HepG2 (cell line): ENCODE data around the gene OTOP2. TPM values are rescaled to one million over a fixed set of nuclear protein-coding genes. Genes with fewer than 3 reads are reported as not detected.

ENCODE experiments used
- ATAC-seq: fragments of 200-7000 bp; cut with Tn5 transposase; 3 replicates; pipeline ENCODE4 v1.9.1; 2020; ENCODE audit warnings: mild to moderate bottlenecking, moderate library complexity
- BruUV-seq: library from RNA; stranded (reverse); fragments of 400-500 nt; replicated peaks from 2 replicates; lab custom pipeline; 2021; lab: Mats Ljungman, UMichigan
- CTCF ChIA-PET: fragments of 300-600 bp; formaldehyde crosslinking; extraction: SDS; loops from one replicate; lab custom pipeline; 2021; ENCODE audit warnings: low total read pairs, inconsistent platforms, low intra/inter-chr PET ratio; lab: Yijun Ruan, JAX
- POLR2A ChIA-PET: fragments of 350-600 bp; sonication (Branson Sonifier 250); formaldehyde crosslinking; loops from one replicate; lab custom pipeline; 2020; ENCODE audit warnings: antibody characterized with exemption, inconsistent platforms; lab: Yijun Ruan, JAX
- DNase-seq: peaks from one replicate; pipeline ENCODE4 v3.0.0-alpha.2; 2015; ENCODE audit warnings: low spot score
- FAIRE-seq: peaks from 3 replicates; lab custom pipeline; 2011; peaks lifted over from hg19 to GRCh38; lab: Jason Lieb, UNC
- H2AFZ ChIP-seq: one replicate; pipeline ENCODE4 v1.6.1; 2011; ENCODE audit warnings: low read length, inconsistent platforms
- H3K27ac ChIP-seq: fragments of 300-600 bp; 3 replicates; pipeline ENCODE4 v1.8.0; 2011; ENCODE audit warnings: mixed run types, mild to moderate bottlenecking, mixed read lengths, low read length, inconsistent platforms; ENCODE audit not compliant: insufficient read depth; ENCODE audit errors: extremely low read length
- H3K27me3 ChIP-seq, 2 experiments: fragments of 200-600 bp in 1 of 2; 2 replicates in 1 of 2; 3 replicates in 1 of 2; pipeline versions ENCODE4 v1.6.0 to v1.8.0; 2011; ENCODE audit warnings: low read length in 2 of 2, mild to moderate bottlenecking in 2 of 2, moderate library complexity in 2 of 2, inconsistent platforms in 1 of 2; ENCODE audit not compliant: insufficient read depth in 2 of 2, control insufficient read depth in 1 of 2
- H3K36me3 ChIP-seq, 2 experiments: fragments of 200-600 bp in 1 of 2; replicated peaks in 1 of 2; 2 replicates in 1 of 2; 3 replicates in 1 of 2; pipeline versions ENCODE4 v1.5.1 to v1.8.0; 2011; ENCODE audit warnings: low read length in 2 of 2, inconsistent platforms in 1 of 2; ENCODE audit not compliant: insufficient read depth in 2 of 2, control insufficient read depth in 1 of 2
- H3K4me1 ChIP-seq: 2 replicates; pipeline ENCODE4 v1.5.1; 2012; ENCODE audit warnings: low read length, inconsistent platforms; ENCODE audit not compliant: insufficient read depth
- H3K4me2 ChIP-seq: 2 replicates; pipeline ENCODE4 v1.6.0; 2011; ENCODE audit warnings: low read depth, low read length, inconsistent platforms
- H3K4me3 ChIP-seq, 3 experiments: fragments of 200-600 bp in 1 of 3; sonication (generic), shearing (Covaris generic) in 1 of 3; replicated peaks in 1 of 3; 2 replicates each; pipeline ENCODE4 v1.5.1; 2011 to 2016; ENCODE audit warnings: low read length in 3 of 3, inconsistent platforms in 2 of 3, low read depth in 2 of 3, mild to moderate bottlenecking in 2 of 3, control low read depth in 1 of 3, mixed read lengths in 1 of 3; ENCODE audit not compliant: insufficient read depth in 1 of 3
- H3K79me2 ChIP-seq: one replicate; pipeline ENCODE4 v1.6.1; 2011; ENCODE audit warnings: low read length, inconsistent platforms; ENCODE audit not compliant: insufficient read depth
- H3K9ac ChIP-seq: 2 replicates; pipeline ENCODE4 v1.6.0; 2011; ENCODE audit warnings: mild to moderate bottlenecking, low read depth, low read length, inconsistent platforms; ENCODE audit not compliant: insufficient read depth
- H3K9me3 ChIP-seq: 2 replicates; pipeline ENCODE4 v1.5.1; 2012; ENCODE audit warnings: mild to moderate bottlenecking, low read length
- H4K20me1 ChIP-seq: 2 replicates; pipeline ENCODE4 v1.6.0; 2011; ENCODE audit warnings: inconsistent platforms, mild to moderate bottlenecking, low read length, moderate library complexity; ENCODE audit not compliant: insufficient read depth
- AGO2 ChIP-seq: fragments of 200-400 bp; formaldehyde crosslinking; optimal IDR thresholded peaks from 2 replicates; pipeline ENCODE3; 2017; ENCODE audit warnings: mild to moderate bottlenecking, low read depth, low read length, moderate library complexity
- FOSL2 ChIP-seq: sonication (generic); formaldehyde crosslinking; IDR thresholded peaks from 2 replicates; pipeline ENCODE4 v1.4.0; 2020; ENCODE audit warnings: missing genetic modification reagents
- GLI4 ChIP-seq: sonication (generic); formaldehyde crosslinking; IDR thresholded peaks from 2 replicates; pipeline ENCODE4 v1.5.1; 2020; ENCODE audit warnings: missing genetic modification reagents, mild to moderate bottlenecking, moderate library complexity, borderline replicate concordance
- ZNF564 ChIP-seq: sonication (generic); formaldehyde crosslinking; IDR thresholded peaks from 2 replicates; pipeline ENCODE4 v1.8.1; 2023; ENCODE audit warnings: mild to moderate bottlenecking, missing genetic modification reagents
- WGBS: methylation state at CpG from one replicate; pipeline ENCODE4 v1.1.6; 2017; ENCODE audit warnings: low lambda C conversion rate; 5-methylcytosine and 5-hydroxymethylcytosine counted together
- in situ Hi-C: cut with HindIII; loops from 2 replicates; pipeline ENCODE4 v1.10.0; 2017; ENCODE audit warnings: low pct_unique_long_range_greater_than_20kb; ENCODE audit not compliant: extremely low pct_ligation_motif_present
- intact Hi-C: fragments of 100-400 bp; cut with micrococcal nuclease; formaldehyde crosslinking; loops from one replicate; pipeline ENCODE4 v1.10.0; 2022; ENCODE audit not compliant: unreplicated experiment
- polyA plus RNA-seq, 8 experiments: library from polyadenylated mRNA; depleted of rRNA in 3 of 8; stranded (reverse) in 7 of 8; unstranded in 1 of 8; fragments of >200 nt; fragmentation: Illumina TruSeq in 4 of 8; extraction: Trizol in 4 of 8; gene quantifications; 2 replicates each; pipeline versions ENCODE4 v1.2.1 to v1.2.3, GENCODE V29; 2011 to 2016; ENCODE audit warnings: low read depth in 4 of 8, missing spikeins in 1 of 8, mixed read lengths in 1 of 8; ENCODE audit not compliant: insufficient read depth in 1 of 8
- total RNA-seq, 5 experiments: library from RNA; depleted of rRNA; stranded (reverse); fragments of >200 nt; fragmentation: Illumina TruSeq; extraction: Trizol; gene quantifications; 2 replicates each; pipeline ENCODE4 v1.2.3, GENCODE V29; 2016; ENCODE audit warnings: low read depth in 1 of 5

Gene OTOP2
- total and polyA plus RNA-seq, 2 of the 13 experiments (the other 11 are each of a cell fraction or from before 2014, with no cell fraction given), result not detected

DNA sequence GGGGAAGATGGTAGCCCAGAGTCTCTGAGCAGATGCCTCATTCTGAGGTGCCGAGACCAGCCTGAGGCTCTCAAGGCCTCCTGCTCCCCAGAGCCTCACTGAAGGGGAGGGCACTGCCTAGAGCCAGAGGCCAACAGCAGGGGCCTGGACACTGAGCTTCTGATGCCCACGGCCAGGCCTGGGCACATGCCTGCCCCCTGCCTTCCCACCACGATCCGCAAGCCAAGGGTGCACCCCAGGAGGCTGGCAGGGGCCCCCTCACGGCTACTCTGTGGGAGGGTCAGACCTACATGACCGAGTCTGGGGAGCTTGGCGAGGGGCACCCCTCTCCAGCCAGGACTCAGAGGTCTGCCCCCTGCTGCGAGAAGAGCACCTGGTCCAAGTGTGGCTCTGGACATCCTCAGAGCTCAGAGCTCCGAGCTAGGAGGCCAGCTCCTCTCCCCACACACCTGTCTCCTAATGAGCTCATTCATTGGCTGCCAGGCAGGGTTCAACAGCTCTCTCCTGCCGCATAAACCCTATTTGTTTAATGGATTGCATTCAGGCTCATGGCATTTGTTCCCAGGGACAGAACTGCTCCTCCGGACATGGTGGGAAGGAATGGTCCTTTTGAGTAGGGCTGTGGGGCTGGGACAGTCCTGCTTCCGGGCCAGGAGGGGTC is 25.5 kb downstream of the OTOP2 start:
- no peaks in the 10 kb centered on the region for H3K79me2 ChIP-seq
- TF ChIP-seq ZNF564, result no peak
- CTCF ChIA-PET, result no interaction called here
- peaks cover 10% of the 10 kb centered on the region for H3K4me1 ChIP-seq
- no peak overlapping the region for H3K27ac ChIP-seq
- intact Hi-C loops, result no loop called here
- H3K9ac ChIP-seq, result no peak overlapping the region
- H3K27me3 ChIP-seq, result peaks cover 15 to 66% of the 10 kb centered on the region in 2 experiments
- H3K36me3 ChIP-seq, result no peaks in the 10 kb centered on the region
- H3K4me3 ChIP-seq, result no peak overlapping the region
- in situ Hi-C loops, result loop anchor here (5.0 kb wide), 1 partner anchor 147 kb away; no protein-coding TSS in a partner anchor
- no peaks in the 10 kb centered on the region for H4K20me1 ChIP-seq
- no peak; the same call in 2 of the 3 replicates for ATAC-seq
- H3K9me3 ChIP-seq, result no peaks in the 10 kb centered on the region
- H3K4me2 ChIP-seq, result no peak overlapping the region
- FAIRE-seq, result no peak
- POLR2A ChIA-PET, result interaction anchor here (1.0 kb wide), 1 partner anchor 8 kb away, joined by 3 read pairs; no protein-coding TSS in a partner anchor
- no peak overlapping the region for H2AFZ ChIP-seq
- no peak for DNase-seq
- 29% methylated on average over 10 of the region's 12 CpGs for WGBS
- no TSS peak for BruUV-seq

- Histone ChIP-seq H2AFZ (no peak overlapping the region), H3K9me3 (no peaks in the 10 kb centered on the region), H3K4me3 (no peak overlapping the region), H3K27me3 (peaks cover 15 to 65% of the 10 kb centered on the region in 2 experiments), H3K79me2 (no peaks in the 10 kb centered on the region), H3K36me3 (no peaks in the 10 kb centered on the region), H3K27ac (no peak overlapping the region), H3K4me2 (no peak overlapping the region), H4K20me1 (no peaks in the 10 kb centered on the region), H3K9ac (no peak overlapping the region), H3K4me1 (peaks cover 10% of the 10 kb centered on the region)
- WGBS, result 15% methylated on average over 6 of the region's 8 CpGs
- DNase-seq (no peak), ATAC-seq (peak; percentile 46), FAIRE-seq (no peak)
- peak; percentile 33 for TF ChIP-seq AGO2
- peak; percentile 67 for TF ChIP-seq FOSL2 (CRISPR knock-in tag)
- no peak for TF ChIP-seq GLI4 (CRISPR knock-in tag)
- intact Hi-C loops, result no loop called here
- ChIA-PET CTCF (no interaction called here), POLR2A (interaction anchor here (1.4 kb wide), 1 partner anchor 11 kb away, joined by 3 read pairs; no protein-coding TSS in a partner anchor)
- in situ Hi-C loops, result loop anchor here (5.0 kb wide), 1 partner anchor 148 kb away; no protein-coding TSS in a partner anchor
- BruUV-seq, result no TSS peak
Measured at GRCh38 chr17:74950207-74950606, 26.1 kb downstream of the OTOP2 start.
